Central memory CD4-positive, alpha-beta T cell (primary cell): ENCODE data around the gene SMYD3.

Source experiments
- DNase-seq: peaks from one replicate; pipeline ENCODE4 v3.0.0; 2022

Gene SMYD3

GRCh38 chr1:246165826-246166709 is 341.0 kb downstream of the SMYD3 start:
- DNase-seq: no peak

- DNase-seq: no peak
Observed at GRCh38 chr1:246164764-246165163, 342.3 kb downstream of the SMYD3 start.

GRCh38 chr1:246162560-246162959 is 344.5 kb downstream of the SMYD3 start:
- DNase-seq: no peak

- no peak for DNase-seq
Observed at GRCh38 chr1:246161626-246162025, 345.5 kb downstream of the SMYD3 start.

GRCh38 chr1:246160905-246161304 is 346.2 kb downstream of the SMYD3 start:
- DNase-seq: no peak

GRCh38 chr1:246160374-246160773 is 346.7 kb downstream of the SMYD3 start:
- DNase-seq: no peak

- DNase-seq: no peak
Observed at GRCh38 chr1:246159279-246160227, 347.5 kb downstream of the SMYD3 start.

- no peak for DNase-seq
Observed at GRCh38 chr1:246158131-246158530, 348.9 kb downstream of the SMYD3 start.

- no peak for DNase-seq
Observed at GRCh38 chr1:246157516-246157915, 349.6 kb downstream of the SMYD3 start.

- no peak for DNase-seq
Observed at GRCh38 chr1:246156847-246157246, 350.2 kb downstream of the SMYD3 start.

- no peak for DNase-seq
Observed at GRCh38 chr1:246155923-246156322, 351.2 kb downstream of the SMYD3 start.

GRCh38 chr1:246153796-246154212 is 353.3 kb downstream of the SMYD3 start:
- no peak for DNase-seq

- no peak for DNase-seq
Observed at GRCh38 chr1:246152986-246153431, 354.1 kb downstream of the SMYD3 start.

GRCh38 chr1:246151796-246152434 is 355.2 kb downstream of the SMYD3 start:
- DNase-seq: no peak

GRCh38 chr1:246149543-246149942 is 357.5 kb downstream of the SMYD3 start:
- DNase-seq: no peak

GRCh38 chr1:246147524-246148461 is 359.3 kb downstream of the SMYD3 start:
- DNase-seq: no peak

GRCh38 chr1:246146804-246147523 is 360.1 kb downstream of the SMYD3 start:
- DNase-seq: no peak

- no peak for DNase-seq
Observed at GRCh38 chr1:246145900-246146299, 361.2 kb downstream of the SMYD3 start.

GRCh38 chr1:246144931-246145330 is 362.1 kb downstream of the SMYD3 start:
- no peak for DNase-seq

GRCh38 chr1:246142320-246142893 is 364.7 kb downstream of the SMYD3 start:
- no peak for DNase-seq

- DNase-seq: no peak
Observed at GRCh38 chr1:246141306-246141705, 365.8 kb downstream of the SMYD3 start.
